Panc1 (cell line): ENCODE measurements around the gene MTHFD1L. TPM values are rescaled to one million over a fixed set of nuclear protein-coding genes. Genes with fewer than 3 reads are reported as not detected.

Experiments used
- ATAC-seq: fragments of 200-7000 bp; cut with Tn5 transposase; 2 replicates; pipeline ENCODE4 v1.9.1; 2020; ENCODE audit warnings: mild to moderate bottlenecking, moderate library complexity
- BruUV-seq: library from RNA; stranded (reverse); fragments of 400-500 nt; replicated peaks from 2 replicates; lab custom pipeline; 2021; lab: Mats Ljungman, UMichigan
- CTCF ChIA-PET: fragments of 300-600 bp; sonication (Branson Sonifier 250); formaldehyde crosslinking; loops from one replicate; lab custom pipeline; 2022; ENCODE audit warnings: antibody characterized with exemption; lab: Charles Lee
- POLR2A ChIA-PET: fragments of 300-600 bp; sonication (Branson Sonifier 250); formaldehyde crosslinking; loops from one replicate; lab custom pipeline; 2022; ENCODE audit warnings: antibody characterized with exemption; lab: Charles Lee
- DNase-seq: peaks from one replicate; pipeline ENCODE4 v3.0.0-alpha.2; 2010; ENCODE audit warnings: low read depth, low spot score
- H3K27ac ChIP-seq: 2 replicates; pipeline ENCODE4 v1.5.1; 2011; ENCODE audit warnings: mild to moderate bottlenecking, low read length, inconsistent platforms
- H3K27me3 ChIP-seq: fragments of 200-500 bp; sonication (Bioruptor generic); 2 replicates; pipeline ENCODE4 v1.6.0; 2014; ENCODE audit warnings: low read length, inconsistent platforms; ENCODE audit not compliant: control insufficient read depth, insufficient read depth
- H3K36me3 ChIP-seq: fragments of 200-500 bp; sonication (Bioruptor generic); 2 replicates; pipeline ENCODE4 v1.5.1; 2014; ENCODE audit warnings: inconsistent platforms, mild to moderate bottlenecking, low read length, moderate library complexity; ENCODE audit not compliant: control insufficient read depth, insufficient read depth
- H3K4me1 ChIP-seq: 2 replicates; pipeline ENCODE4 v1.5.1; 2011; ENCODE audit warnings: inconsistent platforms, mild to moderate bottlenecking, low read length, moderate library complexity; ENCODE audit not compliant: control insufficient read depth, insufficient read depth
- H3K4me3 ChIP-seq, 2 experiments: 2 replicates each; pipeline ENCODE4 v1.5.1; 2011 to 2012; ENCODE audit warnings: low read depth in 2 of 2, low read length in 2 of 2, mild to moderate bottlenecking in 2 of 2, inconsistent platforms in 1 of 2, moderate library complexity in 1 of 2
- H3K9me3 ChIP-seq: fragments of 200-500 bp; sonication (Bioruptor generic); 2 replicates; pipeline ENCODE4 v1.5.1; 2014; ENCODE audit warnings: low read depth, mild to moderate bottlenecking, inconsistent platforms, low read length, moderate library complexity; ENCODE audit not compliant: control insufficient read depth, insufficient read depth
- POLR2AphosphoS5 ChIP-seq: IDR thresholded peaks from 2 replicates; pipeline ENCODE4 v1.6.1; 2012; ENCODE audit warnings: mild to moderate bottlenecking, low read depth, low read length, moderate library complexity
- SIN3A ChIP-seq: IDR thresholded peaks from 2 replicates; pipeline ENCODE4 v1.6.1; 2012; ENCODE audit warnings: low read depth, mild to moderate bottlenecking, low read length, moderate library complexity, borderline replicate concordance; ENCODE audit not compliant: insufficient read depth
- TCF7L2 ChIP-seq: IDR thresholded peaks from 2 replicates; pipeline ENCODE4 v1.6.1; 2011; ENCODE audit warnings: mild to moderate bottlenecking, low read depth, low read length, inconsistent platforms
- in situ Hi-C: cut with HindIII; loops from 2 replicates; pipeline ENCODE4 v1.10.0; 2016; ENCODE audit warnings: low sequenced_read_pairs, low pct_unique_long_range_greater_than_20kb
- intact Hi-C: fragments of 100-400 bp; cut with micrococcal nuclease; formaldehyde crosslinking; loops from one replicate; pipeline ENCODE4 v1.10.0; 2022; ENCODE audit not compliant: unreplicated experiment
- total RNA-seq: library from RNA; stranded (reverse); gene quantifications from one replicate; pipeline ENCODE4 v1.2.1, GENCODE V29; 2021; ENCODE audit not compliant: unreplicated experiment
- TF ChIP-seq, protein P1 (sequence below): fragments of 450-650 bp; IDR thresholded peaks from 2 replicates; pipeline ENCODE4 v1.5.1; 2017; ENCODE audit warnings: mild to moderate bottlenecking
- TF ChIP-seq, protein P2 (sequence below), 2 experiments: IDR thresholded peaks; 2 replicates each; pipeline ENCODE4 v1.6.1; 2011 to 2012; ENCODE audit warnings: low read depth in 2 of 2, control low read depth in 1 of 2, low read length in 1 of 2, mild to moderate bottlenecking in 1 of 2, moderate library complexity in 1 of 2; ENCODE audit not compliant: insufficient read depth in 1 of 2

MTHFD1L gene
- total RNA-seq, 1 experiment from 2014 or later, result 76.2 TPM

DNA sequence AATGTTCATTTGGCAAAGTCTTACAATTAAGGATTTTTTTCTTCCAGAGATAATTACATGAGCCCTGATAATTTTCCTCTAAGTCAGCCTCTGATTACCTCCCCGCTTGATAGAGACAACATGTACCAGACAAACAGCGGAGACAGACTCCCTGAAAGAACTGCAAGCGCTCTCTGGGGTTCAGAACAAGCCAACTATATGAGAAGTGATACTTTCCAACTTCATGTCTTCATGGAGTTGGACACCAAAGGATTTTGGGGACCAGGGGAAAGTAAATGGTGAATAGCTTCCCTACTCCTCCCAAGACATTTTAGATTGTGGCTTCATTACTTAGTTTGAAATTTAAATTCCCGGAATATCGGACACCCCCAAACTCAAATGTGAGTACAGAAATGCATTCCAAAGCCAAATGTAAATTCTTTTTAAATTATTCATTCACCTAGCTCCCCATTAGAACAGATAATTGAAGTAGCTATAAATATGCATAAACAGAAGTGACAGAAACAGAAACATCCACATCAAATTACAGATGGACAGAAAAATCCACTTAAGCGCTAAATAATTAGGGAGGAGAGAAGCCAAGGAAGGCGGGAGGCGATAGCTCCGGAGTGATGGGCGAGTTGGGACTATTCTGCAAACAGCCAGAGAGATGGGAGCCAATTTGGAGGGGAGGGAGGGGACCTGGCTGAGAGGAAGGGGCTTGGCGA lies 244.5 kb downstream of the MTHFD1L start:
- Histone ChIP-seq H3K27me3 (no peaks in the 10 kb centered on the region), H3K4me3 (no peak overlapping the region), H3K9me3 (no peaks in the 10 kb centered on the region), H3K36me3 (no peaks in the 10 kb centered on the region), H3K27ac (no peak overlapping the region), H3K4me1 (no peaks in the 10 kb centered on the region; the same call in 1 of the 2 replicates)
- POLR2A ChIA-PET, result interaction anchor here (0.5 kb wide), 1 partner anchor 37 kb away, joined by 6 read pairs; no protein-coding TSS in a partner anchor
- ATAC-seq (no peak), DNase-seq (no peak)
- CTCF ChIA-PET, result no interaction called here
- in situ Hi-C loops (no loop called here), intact Hi-C loops (no loop called here)
- no peak for TF ChIP-seq TCF7L2
- TF ChIP-seq, protein P1, sequence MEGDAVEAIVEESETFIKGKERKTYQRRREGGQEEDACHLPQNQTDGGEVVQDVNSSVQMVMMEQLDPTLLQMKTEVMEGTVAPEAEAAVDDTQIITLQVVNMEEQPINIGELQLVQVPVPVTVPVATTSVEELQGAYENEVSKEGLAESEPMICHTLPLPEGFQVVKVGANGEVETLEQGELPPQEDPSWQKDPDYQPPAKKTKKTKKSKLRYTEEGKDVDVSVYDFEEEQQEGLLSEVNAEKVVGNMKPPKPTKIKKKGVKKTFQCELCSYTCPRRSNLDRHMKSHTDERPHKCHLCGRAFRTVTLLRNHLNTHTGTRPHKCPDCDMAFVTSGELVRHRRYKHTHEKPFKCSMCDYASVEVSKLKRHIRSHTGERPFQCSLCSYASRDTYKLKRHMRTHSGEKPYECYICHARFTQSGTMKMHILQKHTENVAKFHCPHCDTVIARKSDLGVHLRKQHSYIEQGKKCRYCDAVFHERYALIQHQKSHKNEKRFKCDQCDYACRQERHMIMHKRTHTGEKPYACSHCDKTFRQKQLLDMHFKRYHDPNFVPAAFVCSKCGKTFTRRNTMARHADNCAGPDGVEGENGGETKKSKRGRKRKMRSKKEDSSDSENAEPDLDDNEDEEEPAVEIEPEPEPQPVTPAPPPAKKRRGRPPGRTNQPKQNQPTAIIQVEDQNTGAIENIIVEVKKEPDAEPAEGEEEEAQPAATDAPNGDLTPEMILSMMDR, result no peak
- TF ChIP-seq SIN3A, result no peak
- TF ChIP-seq POLR2AphosphoS5, result no peak
- TF ChIP-seq, protein P2, sequence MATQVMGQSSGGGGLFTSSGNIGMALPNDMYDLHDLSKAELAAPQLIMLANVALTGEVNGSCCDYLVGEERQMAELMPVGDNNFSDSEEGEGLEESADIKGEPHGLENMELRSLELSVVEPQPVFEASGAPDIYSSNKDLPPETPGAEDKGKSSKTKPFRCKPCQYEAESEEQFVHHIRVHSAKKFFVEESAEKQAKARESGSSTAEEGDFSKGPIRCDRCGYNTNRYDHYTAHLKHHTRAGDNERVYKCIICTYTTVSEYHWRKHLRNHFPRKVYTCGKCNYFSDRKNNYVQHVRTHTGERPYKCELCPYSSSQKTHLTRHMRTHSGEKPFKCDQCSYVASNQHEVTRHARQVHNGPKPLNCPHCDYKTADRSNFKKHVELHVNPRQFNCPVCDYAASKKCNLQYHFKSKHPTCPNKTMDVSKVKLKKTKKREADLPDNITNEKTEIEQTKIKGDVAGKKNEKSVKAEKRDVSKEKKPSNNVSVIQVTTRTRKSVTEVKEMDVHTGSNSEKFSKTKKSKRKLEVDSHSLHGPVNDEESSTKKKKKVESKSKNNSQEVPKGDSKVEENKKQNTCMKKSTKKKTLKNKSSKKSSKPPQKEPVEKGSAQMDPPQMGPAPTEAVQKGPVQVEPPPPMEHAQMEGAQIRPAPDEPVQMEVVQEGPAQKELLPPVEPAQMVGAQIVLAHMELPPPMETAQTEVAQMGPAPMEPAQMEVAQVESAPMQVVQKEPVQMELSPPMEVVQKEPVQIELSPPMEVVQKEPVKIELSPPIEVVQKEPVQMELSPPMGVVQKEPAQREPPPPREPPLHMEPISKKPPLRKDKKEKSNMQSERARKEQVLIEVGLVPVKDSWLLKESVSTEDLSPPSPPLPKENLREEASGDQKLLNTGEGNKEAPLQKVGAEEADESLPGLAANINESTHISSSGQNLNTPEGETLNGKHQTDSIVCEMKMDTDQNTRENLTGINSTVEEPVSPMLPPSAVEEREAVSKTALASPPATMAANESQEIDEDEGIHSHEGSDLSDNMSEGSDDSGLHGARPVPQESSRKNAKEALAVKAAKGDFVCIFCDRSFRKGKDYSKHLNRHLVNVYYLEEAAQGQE (IDR thresholded peaks at IDR 0.05; ENCODE audit: insufficient read depth in 1 of 2, low read depth in 2 of 2, low read length in 1 of 2), result no peak
- no TSS peak for BruUV-seq

DNA sequence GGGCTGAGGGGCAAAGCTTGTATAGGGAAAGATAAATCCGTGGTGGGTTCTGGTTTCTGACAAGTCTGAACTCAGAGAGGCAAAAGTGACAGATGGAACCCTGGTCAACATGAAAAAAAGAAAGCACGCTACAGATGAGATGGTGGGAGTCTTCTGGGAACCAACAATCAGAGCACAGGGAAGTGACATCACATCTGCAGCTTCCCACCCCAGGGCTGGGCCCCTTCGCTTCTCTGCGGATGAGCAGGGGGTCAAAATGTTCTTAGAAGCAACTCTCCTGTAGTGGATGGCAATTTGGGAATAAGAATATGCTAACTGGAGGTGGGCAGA lies 245.0 kb downstream of the MTHFD1L start:
- intact Hi-C loops (no loop called here), in situ Hi-C loops (no loop called here)
- H3K27me3 ChIP-seq, result no peaks in the 10 kb centered on the region
- H3K36me3 ChIP-seq, result no peaks in the 10 kb centered on the region
- H3K9me3 ChIP-seq, result no peaks in the 10 kb centered on the region
- no peak overlapping the region for H3K4me3 ChIP-seq
- no peak overlapping the region for H3K27ac ChIP-seq
- ATAC-seq (no peak), DNase-seq (no peak)
- no peaks in the 10 kb centered on the region; the same call in 1 of the 2 replicates for H3K4me1 ChIP-seq
- BruUV-seq, result no TSS peak
- ChIA-PET POLR2A (no interaction called here), CTCF (no interaction called here)
- TF ChIP-seq, protein P1, result no peak
- TF ChIP-seq, protein P2 (IDR thresholded peaks at IDR 0.05; ENCODE audit: insufficient read depth in 1 of 2, low read depth in 2 of 2, low read length in 1 of 2), result no peak
- no peak for TF ChIP-seq POLR2AphosphoS5
- no peak for TF ChIP-seq TCF7L2
- TF ChIP-seq SIN3A, result no peak
